ENCODE results near the gene B9D1. TPM values are rescaled to one million over a fixed set of nuclear protein-coding genes. Genes with fewer than 3 reads are reported as not detected.
A peak's percentile ranks its signal among the peaks of the same experiment; 100 is the strongest.

B9D1 gene
- total RNA-seq, 2 experiments from 2014 or later, result 21.1 to 38.1 TPM

DNA sequence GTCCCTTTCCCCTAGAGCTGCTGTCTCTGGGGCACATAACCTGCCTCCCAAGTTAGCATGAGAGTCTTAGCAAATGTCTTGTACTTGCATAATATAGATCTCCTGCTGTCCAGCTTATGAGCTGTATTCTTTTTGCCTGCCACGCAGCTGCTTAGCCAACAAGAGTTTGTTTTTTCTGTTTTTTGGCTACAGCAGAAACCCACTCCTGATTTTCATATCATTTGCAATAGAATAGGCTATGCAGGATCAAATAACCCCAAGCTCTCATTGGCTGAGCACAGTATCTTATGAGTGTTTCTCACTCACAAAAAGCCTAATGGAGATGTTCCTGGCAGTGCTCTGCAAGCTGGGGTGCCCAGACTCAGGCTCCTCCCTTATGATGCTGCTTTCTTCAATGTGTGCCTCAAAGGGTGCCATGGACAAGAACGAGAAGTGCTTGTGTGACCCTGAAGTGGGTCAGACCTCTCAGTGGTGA is 23.1 kb downstream of the B9D1 start:
- Histone ChIP-seq H3K36me3 (ENCODE audit: insufficient read depth, low read length) (no peaks in the 10 kb centered on the region), H3K79me2 (ENCODE audit: insufficient read depth, low read depth, low read length) (no peaks in the 10 kb centered on the region), H2AFZ (ENCODE audit: low read length) (no peak overlapping the region), H3K27ac (ENCODE audit: low read depth, low read length, poor library complexity, severe bottlenecking) (no peak overlapping the region), H3K4me2 (ENCODE audit: low read length) (no peak overlapping the region), H3K4me3 (ENCODE audit: low read depth, low read length, poor library complexity, severe bottlenecking) (no peak overlapping the region), H4K20me1 (ENCODE audit: insufficient read depth, low read length) (no peaks in the 10 kb centered on the region), H3K9me2 (ENCODE audit: insufficient read depth, low read length) (no peaks in the 10 kb centered on the region), H3K9me3 (ENCODE audit: low read length) (no peaks in the 10 kb centered on the region), H3K4me1 (ENCODE audit: insufficient read depth, low read length, poor library complexity, severe bottlenecking) (peaks cover 3% of the 10 kb centered on the region)
- intact Hi-C loops (cut with micrococcal nuclease; ENCODE audit: unreplicated experiment), result no loop called here
- no TSS peak for BruUV-seq (replicated peaks)
- ChIA-PET CTCF (ENCODE audit: unreplicated experiment) (interaction anchor here (1.1 kb wide), 1 partner anchor 23 kb away, joined by 3 read pairs; the partner anchor contains the start of gene B9D1), POLR2A (interaction anchor here (0.8 kb wide), 1 partner anchor 33 kb away, joined by 3 read pairs; no protein-coding TSS in a partner anchor)
- TF ChIP-seq, protein P1, sequence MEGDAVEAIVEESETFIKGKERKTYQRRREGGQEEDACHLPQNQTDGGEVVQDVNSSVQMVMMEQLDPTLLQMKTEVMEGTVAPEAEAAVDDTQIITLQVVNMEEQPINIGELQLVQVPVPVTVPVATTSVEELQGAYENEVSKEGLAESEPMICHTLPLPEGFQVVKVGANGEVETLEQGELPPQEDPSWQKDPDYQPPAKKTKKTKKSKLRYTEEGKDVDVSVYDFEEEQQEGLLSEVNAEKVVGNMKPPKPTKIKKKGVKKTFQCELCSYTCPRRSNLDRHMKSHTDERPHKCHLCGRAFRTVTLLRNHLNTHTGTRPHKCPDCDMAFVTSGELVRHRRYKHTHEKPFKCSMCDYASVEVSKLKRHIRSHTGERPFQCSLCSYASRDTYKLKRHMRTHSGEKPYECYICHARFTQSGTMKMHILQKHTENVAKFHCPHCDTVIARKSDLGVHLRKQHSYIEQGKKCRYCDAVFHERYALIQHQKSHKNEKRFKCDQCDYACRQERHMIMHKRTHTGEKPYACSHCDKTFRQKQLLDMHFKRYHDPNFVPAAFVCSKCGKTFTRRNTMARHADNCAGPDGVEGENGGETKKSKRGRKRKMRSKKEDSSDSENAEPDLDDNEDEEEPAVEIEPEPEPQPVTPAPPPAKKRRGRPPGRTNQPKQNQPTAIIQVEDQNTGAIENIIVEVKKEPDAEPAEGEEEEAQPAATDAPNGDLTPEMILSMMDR (conservative IDR thresholded peaks at IDR 0.05; ENCODE audit: low read length), result no peak
- no peak for TF ChIP-seq EZH2phosphoT487 (IDR thresholded peaks at IDR 0.05; ENCODE audit: borderline replicate concordance, low read depth, low read length)
- no peak for DNase-seq (ENCODE audit: low spot score)

DNA sequence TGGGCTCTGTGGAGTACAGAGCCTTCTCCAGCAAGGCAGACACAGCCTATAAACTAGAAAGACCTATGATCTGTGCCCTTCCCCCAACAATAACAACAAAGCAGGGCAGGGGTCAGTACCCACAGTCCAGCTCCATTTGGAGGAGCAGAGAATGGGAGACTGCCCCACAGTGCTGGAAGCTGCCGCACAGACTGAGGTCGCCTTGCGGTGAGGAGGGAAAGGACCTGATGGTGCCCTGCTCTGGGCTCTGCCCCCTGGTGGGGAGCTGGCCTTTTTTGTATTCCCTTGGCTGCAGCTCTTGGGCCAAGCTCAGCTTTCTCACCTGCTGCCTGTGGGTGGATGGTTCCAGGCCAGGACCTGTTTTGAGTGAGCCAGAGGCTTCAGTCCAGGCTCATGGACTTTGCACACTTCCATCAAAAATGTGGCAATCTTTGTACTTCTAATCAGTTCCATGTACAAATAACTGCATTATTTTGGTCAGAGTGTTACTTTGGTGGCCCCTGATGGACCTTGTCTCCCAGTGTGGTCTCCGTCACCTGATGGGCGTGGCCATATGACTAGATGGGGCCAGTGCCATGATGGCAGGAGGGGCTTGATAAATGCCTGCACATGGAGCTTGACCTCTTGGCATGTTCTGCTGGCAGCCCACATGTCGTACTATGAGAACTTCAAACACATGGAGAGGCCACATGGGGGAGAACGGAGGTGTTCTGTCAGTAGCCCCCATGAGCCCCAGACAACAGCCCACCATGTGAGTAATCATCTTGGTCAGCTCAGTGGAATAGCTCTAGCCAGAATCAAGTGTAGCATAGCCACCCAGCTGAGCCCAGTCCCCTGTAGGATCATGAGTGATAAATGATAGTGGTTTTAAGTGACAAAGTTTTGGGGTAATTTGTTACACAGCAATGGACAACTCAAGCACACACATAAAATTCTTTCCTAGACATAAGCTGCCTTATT is 24.2 kb downstream of the B9D1 start:
- Histone ChIP-seq H3K4me1 (ENCODE audit: insufficient read depth, low read length, poor library complexity, severe bottlenecking) (peaks cover 3% of the 10 kb centered on the region), H3K36me3 (ENCODE audit: insufficient read depth, low read length) (no peaks in the 10 kb centered on the region), H4K20me1 (ENCODE audit: insufficient read depth, low read length) (no peaks in the 10 kb centered on the region), H3K4me2 (ENCODE audit: low read length) (no peak overlapping the region), H3K27ac (ENCODE audit: low read depth, low read length, poor library complexity, severe bottlenecking) (no peak overlapping the region), H3K4me3 (ENCODE audit: low read depth, low read length, poor library complexity, severe bottlenecking) (no peak overlapping the region), H2AFZ (ENCODE audit: low read length) (no peak overlapping the region), H3K79me2 (ENCODE audit: insufficient read depth, low read depth, low read length) (no peaks in the 10 kb centered on the region), H3K9me3 (ENCODE audit: low read length) (no peaks in the 10 kb centered on the region), H3K9me2 (ENCODE audit: insufficient read depth, low read length) (no peaks in the 10 kb centered on the region)
- ChIA-PET POLR2A (no interaction called here), CTCF (ENCODE audit: unreplicated experiment) (interaction anchor here (0.5 to 1.1 kb wide), 3 partner anchors 17 to 25 kb away, joined by 3 read pairs; partner anchors contain the start of gene B9D1)
- no TSS peak for BruUV-seq (replicated peaks)
- no peak for TF ChIP-seq EZH2phosphoT487 (IDR thresholded peaks at IDR 0.05; ENCODE audit: borderline replicate concordance, low read depth, low read length)
- TF ChIP-seq, protein P1 (conservative IDR thresholded peaks at IDR 0.05; ENCODE audit: low read length), result peak; percentile 85
- DNase-seq (ENCODE audit: low spot score), result peak; percentile 81
- intact Hi-C loops (cut with micrococcal nuclease; ENCODE audit: unreplicated experiment), result loop anchor here (1.0 kb wide), 2 partner anchors 21 to 109 kb away; no protein-coding TSS in a partner anchor

DNA sequence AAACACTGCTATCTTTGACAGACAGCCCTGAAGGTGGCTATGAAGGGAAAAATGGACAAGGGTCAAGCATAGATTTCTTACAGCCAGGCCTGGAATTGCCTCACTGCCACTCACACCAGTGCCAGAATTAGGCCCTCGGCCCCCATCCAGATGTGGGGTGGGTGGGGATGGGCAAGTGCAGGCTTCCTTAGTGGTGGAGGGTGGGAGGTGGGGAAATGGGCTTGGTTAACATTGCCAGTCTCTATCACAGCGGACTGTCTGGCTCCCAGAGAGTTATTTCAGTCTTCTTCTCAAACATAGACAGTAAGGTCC is 24.9 kb downstream of the B9D1 start:
- Histone ChIP-seq H3K4me1 (ENCODE audit: insufficient read depth, low read length, poor library complexity, severe bottlenecking) (peaks cover 3% of the 10 kb centered on the region), H2AFZ (ENCODE audit: low read length) (no peak overlapping the region), H4K20me1 (ENCODE audit: insufficient read depth, low read length) (no peaks in the 10 kb centered on the region), H3K4me2 (ENCODE audit: low read length) (no peak overlapping the region), H3K9me3 (ENCODE audit: low read length) (no peaks in the 10 kb centered on the region), H3K27ac (ENCODE audit: low read depth, low read length, poor library complexity, severe bottlenecking) (no peak overlapping the region), H3K9me2 (ENCODE audit: insufficient read depth, low read length) (no peaks in the 10 kb centered on the region), H3K79me2 (ENCODE audit: insufficient read depth, low read depth, low read length) (no peaks in the 10 kb centered on the region), H3K36me3 (ENCODE audit: insufficient read depth, low read length) (no peaks in the 10 kb centered on the region), H3K4me3 (ENCODE audit: low read depth, low read length, poor library complexity, severe bottlenecking) (no peak overlapping the region)
- intact Hi-C loops (cut with micrococcal nuclease; ENCODE audit: unreplicated experiment), result loop anchor here (1.0 kb wide), 2 partner anchors 20 to 110 kb away; no protein-coding TSS in a partner anchor
- ChIA-PET CTCF (ENCODE audit: unreplicated experiment) (no interaction called here), POLR2A (no interaction called here)
- TF ChIP-seq, protein P1 (conservative IDR thresholded peaks at IDR 0.05; ENCODE audit: low read length), result no peak
- TF ChIP-seq EZH2phosphoT487 (IDR thresholded peaks at IDR 0.05; ENCODE audit: borderline replicate concordance, low read depth, low read length), result no peak
- no peak for DNase-seq (ENCODE audit: low spot score)
- no TSS peak for BruUV-seq (replicated peaks)

Measured in OCI-LY7 (cell line).